GM18505 (cell line): Measurements from ENCODE around the gene ADAMTS2.

Source experiments
- ATAC-seq: cut with Tn5 transposase; IDR thresholded peaks from one replicate; pipeline ENCODE4 v1.9.1; 2021; ENCODE audit not compliant: unreplicated experiment
- POLR2A ChIP-seq: IDR thresholded peaks from 4 replicates; pipeline ENCODE4 v1.6.1; 2011; ENCODE audit warnings: borderline replicate concordance; ENCODE audit not compliant: insufficient read depth, insufficient read length; ENCODE audit errors: extremely low read depth

The ADAMTS2 gene

GRCh38 chr5:179153341-179153901, 191.8 kb downstream of the ADAMTS2 start:
- ATAC-seq = no peak
- TF ChIP-seq POLR2A = no peak

DNA sequence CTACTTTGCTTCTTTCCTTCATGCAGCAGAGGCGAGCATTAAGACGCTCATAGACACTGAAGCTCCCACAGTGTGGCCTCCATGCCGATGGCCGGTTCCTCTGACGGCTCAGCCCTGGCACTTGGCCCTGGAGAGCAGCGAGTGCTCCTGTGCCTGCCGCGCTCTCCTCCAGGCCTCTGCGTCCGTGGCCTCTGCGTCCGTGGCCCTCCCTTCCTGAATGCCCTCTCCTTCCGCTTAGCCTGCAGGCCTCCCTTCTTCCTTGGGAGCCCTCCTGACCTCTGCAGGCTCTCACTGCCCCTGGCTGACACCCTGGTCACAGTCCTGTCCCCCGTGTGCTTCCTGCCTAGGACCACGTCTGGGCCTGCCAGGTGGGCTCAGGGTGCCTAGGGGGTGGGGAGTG, 192.3 kb downstream of the ADAMTS2 start:
- TF ChIP-seq POLR2A = no peak
- ATAC-seq = no peak

- no peak for ATAC-seq
- no peak for TF ChIP-seq POLR2A
Measured at GRCh38 chr5:179152144-179152895, 192.9 kb downstream of the ADAMTS2 start.

DNA sequence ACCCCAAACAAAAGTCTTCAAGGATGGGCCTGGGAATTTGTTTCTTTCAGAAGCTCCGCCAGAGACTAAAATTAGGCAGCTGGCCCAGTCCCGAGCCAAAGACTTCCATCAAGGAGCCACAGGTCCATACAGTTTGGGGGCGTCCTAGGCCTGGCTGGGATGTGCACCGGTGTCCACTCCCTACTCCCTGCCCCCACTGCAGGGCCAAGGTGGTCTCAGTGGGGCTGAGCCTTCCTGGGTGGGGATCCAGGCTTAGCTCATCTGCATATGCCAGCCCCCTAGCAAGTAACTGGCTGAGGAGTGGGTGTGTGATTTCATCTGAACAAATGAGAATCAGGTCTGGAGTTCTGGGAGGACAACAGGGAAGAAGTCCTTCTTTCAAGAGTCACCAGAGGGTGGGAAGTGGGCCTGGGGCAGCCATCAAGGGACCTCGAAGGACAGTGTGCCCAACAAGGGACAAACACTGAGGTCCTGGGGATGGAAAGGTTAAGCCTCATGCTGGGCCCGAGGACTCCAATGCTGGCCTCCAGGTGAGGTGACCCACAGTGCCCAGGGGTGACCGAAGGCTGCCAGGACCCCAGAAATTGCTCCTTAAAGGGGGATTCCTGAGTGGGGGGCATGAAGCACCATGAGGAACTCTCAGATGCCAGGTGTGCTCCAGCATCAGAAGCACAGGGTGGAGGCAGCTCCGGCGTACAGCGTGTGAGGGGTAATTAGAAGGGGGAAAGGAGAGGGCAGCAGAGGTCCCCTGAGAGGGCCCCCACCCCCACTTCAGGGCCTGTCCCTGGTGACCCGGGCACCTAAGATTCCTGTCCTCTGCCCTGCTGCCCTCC, 193.8 kb downstream of the ADAMTS2 start:
- TF ChIP-seq POLR2A = no peak
- no peak for ATAC-seq

DNA sequence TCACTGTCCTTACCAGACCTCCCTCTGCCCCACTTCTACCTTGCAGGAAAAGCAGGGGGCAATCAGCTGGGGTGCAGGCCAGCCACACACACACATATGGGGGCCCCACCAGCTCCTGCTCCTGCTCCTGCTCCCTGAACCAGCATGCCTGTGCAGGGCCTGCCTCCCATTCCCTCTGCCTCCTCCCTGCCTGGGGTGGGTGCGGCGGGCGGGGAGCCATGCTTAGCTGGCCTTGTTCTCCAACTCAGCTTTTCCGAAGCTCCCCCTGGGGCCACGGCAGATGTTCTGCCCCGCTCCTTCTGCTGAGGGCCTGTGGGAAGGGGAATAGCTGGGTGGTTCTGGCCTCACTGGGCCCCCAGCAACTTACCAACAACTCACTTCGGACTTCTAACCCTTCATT, 195.2 kb downstream of the ADAMTS2 start:
- no peak for ATAC-seq
- TF ChIP-seq POLR2A = no peak

DNA sequence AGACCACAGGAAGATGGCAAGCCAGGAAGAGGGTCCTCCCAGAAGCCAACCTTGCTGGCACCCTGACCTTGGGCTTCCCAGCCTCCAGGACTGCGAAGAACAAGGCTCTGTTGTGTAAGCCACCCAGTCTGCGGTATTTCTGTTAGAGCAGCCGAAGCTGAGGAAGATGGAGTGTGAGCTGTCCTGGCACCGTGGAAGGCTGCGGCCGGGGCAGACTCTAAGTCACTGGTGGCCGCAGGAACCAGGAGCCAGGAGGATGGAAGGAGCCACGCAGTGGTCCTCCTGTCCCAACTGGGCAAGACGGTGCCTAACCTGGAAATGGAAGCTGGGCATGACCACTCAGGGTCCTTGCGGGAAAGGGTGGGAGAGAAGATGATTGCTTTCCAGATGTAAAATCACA, 196.0 kb downstream of the ADAMTS2 start:
- no peak for ATAC-seq
- no peak for TF ChIP-seq POLR2A

- TF ChIP-seq POLR2A = no peak
- no peak for ATAC-seq
Measured at GRCh38 chr5:179148703-179149170, 196.5 kb downstream of the ADAMTS2 start.

- TF ChIP-seq POLR2A = no peak
- no peak for ATAC-seq
Measured at GRCh38 chr5:179147991-179148702, 197.1 kb downstream of the ADAMTS2 start.

- no peak for TF ChIP-seq POLR2A
- no peak for ATAC-seq
Measured at GRCh38 chr5:179146277-179146676, 199.0 kb downstream of the ADAMTS2 start.

DNA sequence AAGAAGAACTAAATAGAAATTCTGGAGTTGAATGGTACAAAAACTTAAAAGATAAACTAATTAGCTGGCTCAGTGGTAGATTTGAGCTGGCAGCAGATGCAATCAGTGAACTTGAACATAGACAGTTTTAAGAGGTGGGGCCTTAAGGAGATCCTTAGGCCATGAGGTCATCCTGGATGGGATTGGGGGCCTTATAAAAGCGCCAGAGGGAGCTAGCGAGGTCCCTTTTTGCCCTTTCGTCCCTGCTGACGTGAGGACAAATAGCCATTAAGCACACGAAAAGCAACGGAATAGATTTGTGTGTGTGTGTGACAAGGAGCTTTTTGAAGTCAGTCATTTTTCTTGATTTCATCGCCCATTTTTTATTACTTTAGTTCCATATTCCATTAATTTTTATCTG, 201.8 kb downstream of the ADAMTS2 start:
- ATAC-seq = no peak
- TF ChIP-seq POLR2A = no peak

DNA sequence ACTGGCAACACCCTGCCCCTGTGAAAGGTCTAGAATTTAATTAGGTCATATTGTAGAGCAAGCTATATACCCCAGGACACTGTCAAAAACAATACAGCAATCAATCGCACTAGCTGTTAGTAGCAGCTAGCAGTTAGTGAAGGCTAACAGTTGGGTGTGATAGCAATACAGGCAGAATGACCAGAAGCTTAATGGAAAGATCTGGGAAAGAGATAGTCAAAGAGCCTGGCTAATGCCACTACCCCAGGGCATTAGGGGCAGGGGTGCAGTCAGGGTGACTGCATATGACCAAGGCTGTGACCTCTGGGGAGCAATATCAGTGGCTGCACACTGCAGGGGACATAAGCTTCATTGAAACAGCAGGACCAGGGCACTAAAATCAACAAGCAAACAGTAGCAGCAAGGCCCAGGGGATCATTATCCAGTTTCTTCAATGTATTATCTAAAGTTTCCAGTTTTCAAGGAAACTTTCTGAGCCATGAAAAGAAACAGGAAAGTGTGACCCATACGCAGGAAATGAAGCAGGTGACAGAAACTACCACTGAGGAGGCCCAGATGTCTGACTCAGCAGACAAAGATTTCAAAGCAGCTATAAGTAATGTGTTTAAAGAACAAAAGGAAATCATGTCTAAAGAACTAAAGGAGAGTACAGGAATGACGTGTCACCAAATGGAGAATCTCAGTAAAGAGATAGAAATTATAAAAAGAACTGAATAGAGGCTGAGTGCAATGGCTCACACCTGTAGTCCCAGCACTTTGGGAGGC, 202.6 kb downstream of the ADAMTS2 start:
- TF ChIP-seq POLR2A = no peak
- no peak for ATAC-seq

DNA sequence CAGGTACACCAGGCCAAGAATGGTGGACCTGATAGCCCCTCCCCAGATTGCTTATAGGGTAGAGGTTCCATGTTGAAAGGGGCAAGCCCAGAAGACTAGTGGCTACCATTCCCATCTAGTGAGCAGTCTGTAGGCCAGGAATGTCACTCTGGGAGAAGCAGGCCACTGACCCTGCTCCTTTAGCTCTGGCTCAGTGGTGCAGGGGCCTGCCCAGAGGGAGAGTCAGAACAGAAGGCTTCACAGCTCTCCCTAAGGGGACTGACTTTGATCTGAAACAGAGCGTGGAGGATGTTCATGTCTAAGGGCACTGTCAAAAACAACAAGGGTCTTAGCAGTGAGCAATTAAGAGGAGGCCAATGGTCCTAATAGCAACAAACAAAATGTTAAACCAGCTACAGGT, 203.4 kb downstream of the ADAMTS2 start:
- TF ChIP-seq POLR2A = no peak
- no peak for ATAC-seq
